Measurements from ENCODE around the gene TNS3. TPM values are rescaled to one million over a fixed set of nuclear protein-coding genes. Genes with fewer than 3 reads are reported as not detected.

Gene TNS3
- total RNA-seq, 1 donor, result 9.2 TPM

DNA sequence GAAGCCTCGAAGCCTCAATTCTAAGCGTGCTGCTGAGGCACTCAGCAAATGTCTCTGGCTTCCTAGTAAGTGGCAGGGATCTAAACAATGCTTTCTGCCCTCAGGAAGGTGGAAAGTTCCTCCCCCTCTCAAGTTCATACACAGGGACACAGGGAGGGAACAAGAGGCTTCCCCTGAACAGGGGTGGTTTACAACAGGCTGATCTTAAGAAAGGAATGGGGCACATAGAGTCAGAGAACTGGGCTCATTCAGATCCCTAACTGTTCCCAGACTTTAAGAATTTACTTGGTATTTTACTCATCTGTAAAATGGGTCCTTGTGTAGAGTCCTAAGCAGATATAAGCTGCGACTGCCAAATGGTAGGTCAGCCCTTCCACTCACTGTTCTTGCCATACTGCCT, 2.5 kb downstream of the TNS3 start:
- Histone ChIP-seq H3K27me3 (ENCODE audit: insufficient read depth, low read length) (peaks cover 7% of the 10 kb centered on the region), H3K4me1 (ENCODE audit: insufficient read depth, low read length) (peaks cover 79% of the 10 kb centered on the region), H3K9me3 (ENCODE audit: low read depth, low read length) (no peaks in the 10 kb centered on the region), H3K4me3 (ENCODE audit: low read length) (no peak overlapping the region)

DNA sequence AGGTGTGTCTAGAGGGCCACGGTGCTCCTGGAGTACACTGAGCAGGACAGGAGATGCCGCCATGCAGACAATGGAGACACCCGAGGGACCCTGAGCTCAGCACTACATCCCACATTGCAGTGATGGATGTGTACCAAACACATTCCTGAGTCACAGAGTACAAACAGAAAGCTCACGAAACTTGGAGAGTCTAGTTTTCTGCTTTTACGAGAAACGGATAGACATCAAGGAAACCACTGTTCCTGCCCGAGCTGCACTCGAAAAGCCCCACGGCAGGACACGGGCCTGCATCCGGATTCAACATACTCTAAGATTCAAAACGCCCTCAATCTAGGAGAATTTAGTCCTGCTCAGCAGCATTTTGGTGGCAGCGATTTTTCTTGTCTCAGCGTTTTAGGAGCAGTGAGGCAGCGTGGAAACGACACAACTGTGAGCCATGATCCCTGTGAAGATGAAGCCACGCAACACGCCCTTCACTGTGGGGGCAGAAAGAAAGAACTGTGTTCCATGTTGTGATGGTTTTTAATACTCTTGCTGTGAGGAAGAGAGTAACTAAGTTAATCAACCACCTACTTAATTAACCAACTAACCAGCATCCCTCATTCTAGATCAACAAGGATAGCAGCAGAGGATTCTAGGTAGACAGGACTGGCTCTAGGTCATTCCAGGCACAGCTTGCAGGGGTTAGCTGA, 3.2 kb downstream of the TNS3 start:
- peaks cover 80% of the 10 kb centered on the region for H3K4me1 ChIP-seq (ENCODE audit: insufficient read depth, low read length)
- no peak overlapping the region for H3K4me3 ChIP-seq (ENCODE audit: low read length)
- H3K9me3 ChIP-seq (ENCODE audit: low read depth, low read length), result no peaks in the 10 kb centered on the region
- H3K27me3 ChIP-seq (ENCODE audit: insufficient read depth, low read length), result peaks cover 7% of the 10 kb centered on the region

DNA sequence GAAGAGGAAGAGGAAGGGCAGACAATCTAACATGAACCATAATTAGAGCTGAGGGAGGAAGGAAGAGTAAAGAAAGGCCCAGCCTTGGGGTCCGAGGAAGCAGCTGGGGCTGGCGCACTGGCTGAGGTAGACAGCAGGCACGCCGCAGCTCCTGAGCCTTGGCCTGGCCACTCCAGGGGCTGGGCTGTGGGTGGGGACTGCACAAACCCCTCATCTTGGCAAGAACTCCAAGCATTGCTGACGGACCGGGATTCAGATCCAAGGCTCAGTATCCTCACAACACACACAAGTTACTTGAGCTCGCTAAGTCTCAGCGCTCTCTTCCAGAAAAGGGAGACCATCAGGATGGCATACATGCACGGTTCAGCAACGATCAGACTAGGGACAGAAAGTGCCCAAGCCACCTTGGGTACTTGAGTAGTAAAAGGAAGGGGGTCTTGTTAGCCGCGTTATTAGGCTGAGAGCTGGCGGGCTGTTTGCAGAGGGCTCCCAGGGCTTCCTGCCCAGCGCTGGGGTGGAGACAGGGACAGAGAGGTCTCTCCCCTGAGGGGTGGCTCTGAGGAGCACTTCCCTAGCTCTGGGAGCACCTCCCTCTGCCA, 4.5 kb downstream of the TNS3 start:
- Histone ChIP-seq H3K27me3 (ENCODE audit: insufficient read depth, low read length) (peaks cover under 1% of the 10 kb centered on the region), H3K9me3 (ENCODE audit: low read depth, low read length) (no peaks in the 10 kb centered on the region), H3K4me1 (ENCODE audit: insufficient read depth, low read length) (peaks cover 82% of the 10 kb centered on the region), H3K4me3 (ENCODE audit: low read length) (no peak overlapping the region)

DNA sequence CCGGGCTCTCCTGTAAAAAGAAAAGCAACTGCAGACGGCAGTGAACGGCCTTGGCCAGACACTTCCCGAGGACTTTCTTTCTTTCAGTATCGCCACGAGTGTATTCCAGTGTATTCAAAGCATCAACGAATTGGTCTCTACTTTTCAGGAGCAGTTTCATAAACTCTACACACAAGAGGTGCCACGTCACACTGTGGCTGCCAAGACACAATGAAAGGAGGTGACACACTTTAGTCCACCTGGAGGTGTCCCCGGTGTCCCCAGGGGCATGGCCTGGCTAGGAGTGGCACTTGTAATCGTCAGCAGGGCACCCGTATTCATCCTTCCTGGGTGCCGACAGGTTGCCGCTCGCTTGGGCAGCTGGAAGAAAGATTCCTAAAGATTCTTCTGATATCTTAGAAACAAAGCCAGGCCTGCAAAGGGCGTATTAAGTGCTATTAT, 5.0 kb downstream of the TNS3 start:
- Histone ChIP-seq H3K27me3 (ENCODE audit: insufficient read depth, low read length) (no peaks in the 10 kb centered on the region), H3K4me1 (ENCODE audit: insufficient read depth, low read length) (peaks cover 84% of the 10 kb centered on the region), H3K9me3 (ENCODE audit: low read depth, low read length) (no peaks in the 10 kb centered on the region), H3K4me3 (ENCODE audit: low read length) (no peak overlapping the region)

DNA sequence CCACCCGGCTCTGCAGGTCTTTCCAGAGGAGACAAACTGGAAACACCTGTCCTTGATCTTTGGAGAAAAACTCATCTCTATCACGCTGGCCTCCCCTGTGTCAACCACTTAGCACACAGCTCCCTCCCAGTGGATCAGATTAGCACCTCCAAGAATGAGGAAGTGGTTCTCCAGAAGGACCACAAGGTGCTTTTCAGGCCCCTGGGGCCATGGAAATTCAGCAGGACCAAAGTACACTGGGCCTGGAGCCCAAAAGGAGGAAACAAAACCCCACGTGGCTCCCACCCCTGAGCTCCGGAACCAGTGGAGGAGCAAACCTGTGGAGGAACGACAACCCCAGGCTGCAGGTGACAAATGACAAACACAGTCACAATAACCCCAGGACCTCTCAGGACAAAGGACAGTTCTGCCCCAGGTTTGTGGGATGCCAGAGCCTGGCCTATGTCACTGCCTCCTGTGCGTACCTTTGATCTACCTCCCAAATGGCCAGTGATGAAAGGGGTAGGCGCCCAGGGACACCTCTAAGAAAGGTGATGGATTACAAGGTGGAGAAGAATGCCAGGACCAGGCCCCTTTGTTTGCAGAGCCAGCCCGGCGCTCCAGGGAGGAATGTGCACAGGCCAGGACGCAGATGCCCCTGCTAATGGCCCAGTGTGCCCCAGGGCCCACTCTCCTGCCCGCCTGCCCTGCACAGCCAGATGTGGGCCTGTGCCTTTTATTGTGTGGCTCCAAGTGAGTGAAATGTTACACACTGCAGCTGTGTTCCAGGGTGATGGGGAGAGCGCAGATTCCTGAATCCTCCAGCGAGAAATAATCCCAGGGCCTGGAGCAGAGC, 5.7 kb downstream of the TNS3 start:
- no peaks in the 10 kb centered on the region for H3K9me3 ChIP-seq (ENCODE audit: low read depth, low read length)
- H3K27me3 ChIP-seq (ENCODE audit: insufficient read depth, low read length), result no peaks in the 10 kb centered on the region
- no peak overlapping the region for H3K4me3 ChIP-seq (ENCODE audit: low read length)
- peaks cover 90% of the 10 kb centered on the region for H3K4me1 ChIP-seq (ENCODE audit: insufficient read depth, low read length)

DNA sequence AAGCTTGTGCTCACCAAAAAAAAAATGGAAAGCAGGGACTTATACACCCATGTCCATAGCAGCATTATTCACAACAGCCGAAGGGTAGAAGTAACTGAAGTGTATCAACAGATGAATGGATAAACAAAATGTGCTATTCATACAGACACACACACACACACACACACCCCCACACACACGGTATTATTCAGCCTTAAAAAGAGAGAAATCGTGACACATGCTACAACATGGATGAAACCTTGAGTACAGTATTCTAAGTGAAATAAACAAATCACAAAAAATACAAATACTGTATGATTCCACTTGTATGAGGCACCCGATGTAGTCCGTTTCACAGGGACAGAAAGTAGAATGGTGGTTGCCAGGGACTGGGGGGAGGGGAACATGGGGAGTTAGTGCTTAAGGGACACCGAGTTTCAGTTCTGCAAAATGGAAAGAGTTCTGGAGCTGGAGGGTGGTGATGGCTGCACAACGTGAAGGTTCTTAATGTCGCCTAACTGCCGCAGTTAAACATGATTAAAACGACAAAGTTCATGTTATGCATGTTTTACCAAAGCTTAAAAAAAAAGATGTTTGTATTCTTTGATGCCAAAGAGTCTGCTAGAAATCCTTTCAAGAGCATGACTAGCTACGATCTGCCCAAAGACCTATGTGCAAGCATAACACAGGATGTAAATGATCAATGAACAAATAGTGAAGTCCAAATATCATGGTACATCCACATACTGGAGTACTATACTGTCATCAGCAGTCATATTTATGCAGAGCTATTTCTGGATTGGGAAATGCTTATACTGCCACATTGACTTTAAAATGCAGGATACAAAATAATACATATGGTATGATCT, 7.2 kb downstream of the TNS3 start:
- H3K4me3 ChIP-seq (ENCODE audit: low read length), result no peak overlapping the region
- no peaks in the 10 kb centered on the region for H3K9me3 ChIP-seq (ENCODE audit: low read depth, low read length)
- no peaks in the 10 kb centered on the region for H3K27me3 ChIP-seq (ENCODE audit: insufficient read depth, low read length)
- H3K4me1 ChIP-seq (ENCODE audit: insufficient read depth, low read length), result peaks cover 96% of the 10 kb centered on the region

DNA sequence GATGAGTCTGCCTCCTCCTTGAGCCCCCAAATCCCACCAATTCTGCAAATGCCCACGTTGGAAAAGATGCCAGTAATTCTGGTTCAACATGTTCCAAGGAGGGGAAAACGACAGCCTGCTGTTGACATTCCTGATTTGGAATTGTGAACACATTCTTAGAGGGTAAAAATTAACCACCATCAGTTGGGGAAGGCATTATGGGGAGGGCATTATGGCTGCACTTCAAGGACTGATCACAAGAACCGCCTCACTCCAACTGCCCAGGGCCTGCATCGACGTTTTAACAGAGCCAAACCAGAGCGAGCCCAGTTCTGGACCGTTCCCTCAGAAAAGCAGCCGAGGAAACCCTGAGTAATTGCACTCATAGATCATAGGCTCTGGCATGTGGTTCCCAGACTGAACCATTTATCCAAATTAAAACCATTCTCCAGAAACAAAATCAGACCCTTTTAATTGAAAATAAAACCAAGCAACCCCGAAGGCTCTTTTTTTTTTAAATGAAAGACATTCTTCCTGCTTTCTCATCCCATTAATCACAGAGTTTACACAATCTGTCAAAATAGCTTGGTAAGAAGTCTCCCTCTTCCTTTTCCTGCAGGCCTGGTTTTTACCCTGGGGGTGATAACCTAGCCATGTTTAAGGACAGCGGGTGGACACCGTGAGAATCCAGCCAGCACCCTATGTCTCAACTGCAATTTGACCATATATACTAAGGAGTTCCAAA, 8.0 kb downstream of the TNS3 start:
- no peaks in the 10 kb centered on the region for H3K27me3 ChIP-seq (ENCODE audit: insufficient read depth, low read length)
- no peak overlapping the region for H3K4me3 ChIP-seq (ENCODE audit: low read length)
- H3K9me3 ChIP-seq (ENCODE audit: low read depth, low read length), result no peaks in the 10 kb centered on the region
- H3K4me1 ChIP-seq (ENCODE audit: insufficient read depth, low read length), result peaks cover 92% of the 10 kb centered on the region

DNA sequence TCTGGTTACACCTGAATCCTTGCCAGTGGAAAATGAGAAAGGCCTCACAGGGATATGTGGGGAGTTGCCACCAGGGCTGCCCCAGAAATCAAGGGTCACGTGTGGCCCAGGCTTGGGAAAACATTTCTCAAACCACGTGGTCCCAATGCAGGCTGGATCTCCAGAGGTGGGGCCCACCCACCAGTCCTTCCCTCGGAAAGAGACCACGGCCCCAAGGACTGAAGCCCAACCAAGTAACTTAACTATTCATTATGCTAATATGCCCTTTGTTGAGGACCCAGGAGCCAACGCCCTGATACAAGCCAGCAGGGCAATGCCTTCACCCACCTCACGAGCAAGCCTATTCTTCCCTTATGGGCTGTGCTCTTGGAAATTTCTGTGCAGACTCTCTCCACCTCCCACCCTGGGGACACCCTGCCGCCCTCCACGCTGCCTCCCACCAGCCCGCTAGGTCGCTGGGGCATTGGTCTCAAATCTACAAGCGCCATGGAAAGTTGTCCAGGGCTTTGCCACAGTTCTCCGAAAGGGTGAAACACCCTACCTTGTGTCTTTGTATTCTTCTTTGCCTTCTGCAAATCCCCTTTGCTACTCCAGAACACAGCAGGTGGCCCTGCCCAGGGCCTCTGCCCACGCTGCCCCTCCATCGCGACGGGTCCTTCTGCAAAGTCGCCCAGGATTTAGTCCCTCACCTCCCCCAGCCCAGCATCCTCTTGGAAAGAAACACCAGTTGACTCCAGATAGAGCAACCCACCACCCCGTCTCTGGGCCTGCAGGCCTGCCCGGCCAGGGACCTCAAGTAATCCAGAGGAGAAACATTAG, 8.8 kb downstream of the TNS3 start:
- Histone ChIP-seq H3K9me3 (ENCODE audit: low read depth, low read length) (no peaks in the 10 kb centered on the region), H3K4me1 (ENCODE audit: insufficient read depth, low read length) (peaks cover 92% of the 10 kb centered on the region), H3K4me3 (ENCODE audit: low read length) (no peak overlapping the region), H3K27me3 (ENCODE audit: insufficient read depth, low read length) (no peaks in the 10 kb centered on the region)

DNA sequence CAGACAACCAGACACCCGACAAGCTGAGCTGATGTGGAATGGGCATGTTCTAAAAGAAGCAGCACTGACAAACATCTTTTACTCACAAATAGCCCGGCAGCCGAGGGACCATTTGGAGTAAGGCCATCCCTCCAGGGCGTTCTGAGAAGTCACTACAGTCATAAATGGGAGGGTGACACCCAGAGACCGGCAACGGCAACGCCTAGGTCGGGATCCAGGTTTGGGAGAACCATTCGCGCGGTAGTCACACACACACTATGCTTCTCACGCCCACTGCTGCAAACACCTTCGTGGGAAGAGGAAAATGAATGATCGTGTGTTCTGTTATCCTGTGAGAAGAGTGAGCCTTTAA, 9.8 kb downstream of the TNS3 start:
- H3K4me1 ChIP-seq (ENCODE audit: insufficient read depth, low read length), result peaks cover 86% of the 10 kb centered on the region
- no peaks in the 10 kb centered on the region for H3K27me3 ChIP-seq (ENCODE audit: insufficient read depth, low read length)
- H3K4me3 ChIP-seq (ENCODE audit: low read length), result no peak overlapping the region
- H3K9me3 ChIP-seq (ENCODE audit: low read depth, low read length), result no peaks in the 10 kb centered on the region

DNA sequence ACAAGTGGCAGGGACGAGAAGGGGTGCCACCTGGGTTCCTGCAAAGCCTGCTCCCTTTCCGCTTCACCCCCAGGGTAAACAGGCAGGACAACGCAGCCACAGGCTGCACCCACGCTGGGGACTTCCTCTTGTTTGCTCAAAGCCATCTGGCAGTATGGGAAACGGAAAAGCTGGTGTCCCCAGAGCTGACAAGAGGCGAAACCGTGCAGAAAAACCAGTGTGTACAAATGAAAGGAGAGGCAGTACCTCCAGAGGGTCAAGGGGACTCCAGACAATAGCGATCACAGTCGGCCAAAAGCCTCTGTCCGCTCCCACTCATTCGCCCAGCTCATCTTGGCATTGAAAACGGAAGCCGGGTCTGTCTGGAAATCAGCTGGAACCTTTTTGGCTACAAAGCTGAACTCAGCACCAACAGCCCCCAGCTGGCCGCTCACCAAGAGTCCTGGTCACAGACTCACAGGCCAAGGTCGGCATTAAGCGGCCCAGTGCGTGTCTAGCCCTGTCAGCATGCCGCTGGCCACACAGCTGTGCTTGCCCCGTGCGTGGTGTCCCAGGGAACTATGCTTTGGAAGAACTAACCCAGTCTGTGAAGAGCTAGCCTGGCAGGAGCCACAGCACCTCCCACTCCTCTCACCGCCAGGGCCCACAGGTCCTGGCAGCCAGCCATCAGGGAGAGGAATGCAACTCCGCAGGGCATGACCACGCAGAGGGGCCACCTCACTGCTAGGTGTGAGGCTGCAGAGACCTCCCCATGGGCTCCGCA, 10.4 kb downstream of the TNS3 start:
- no peak overlapping the region for H3K4me3 ChIP-seq (ENCODE audit: low read length)
- H3K9me3 ChIP-seq (ENCODE audit: low read depth, low read length), result no peaks in the 10 kb centered on the region

DNA sequence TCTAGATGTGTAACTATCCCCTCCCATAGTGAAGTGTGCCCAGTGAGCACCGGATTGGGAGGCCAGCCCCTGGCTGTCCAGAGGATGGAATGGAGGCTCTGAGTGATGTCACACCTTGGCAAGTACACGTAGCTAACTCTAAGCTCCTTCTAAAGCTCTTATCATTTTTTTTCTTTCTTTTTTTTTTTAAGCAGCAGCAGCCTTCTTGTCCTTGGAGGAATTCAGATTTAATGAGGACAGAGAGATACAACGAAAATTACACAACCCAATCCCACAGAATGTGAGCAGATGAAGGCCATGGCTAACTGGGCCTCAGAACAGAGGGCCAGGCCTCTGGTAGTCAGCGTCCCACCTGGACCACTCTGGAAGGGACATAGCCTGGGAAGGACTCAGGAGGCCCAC, 11.3 kb downstream of the TNS3 start:
- no peaks in the 10 kb centered on the region for H3K9me3 ChIP-seq (ENCODE audit: low read depth, low read length)
- H3K4me1 ChIP-seq (ENCODE audit: insufficient read depth, low read length), result peaks cover 72% of the 10 kb centered on the region
- no peaks in the 10 kb centered on the region for H3K27me3 ChIP-seq (ENCODE audit: insufficient read depth, low read length)
- H3K4me3 ChIP-seq (ENCODE audit: low read length), result no peak overlapping the region

More for the DNA sequence above, 10.4 kb downstream of the TNS3 start:
- Histone ChIP-seq H3K4me1 (ENCODE audit: insufficient read depth, low read length) (peaks cover 81% of the 10 kb centered on the region), H3K27me3 (ENCODE audit: insufficient read depth, low read length) (no peaks in the 10 kb centered on the region)

DNA sequence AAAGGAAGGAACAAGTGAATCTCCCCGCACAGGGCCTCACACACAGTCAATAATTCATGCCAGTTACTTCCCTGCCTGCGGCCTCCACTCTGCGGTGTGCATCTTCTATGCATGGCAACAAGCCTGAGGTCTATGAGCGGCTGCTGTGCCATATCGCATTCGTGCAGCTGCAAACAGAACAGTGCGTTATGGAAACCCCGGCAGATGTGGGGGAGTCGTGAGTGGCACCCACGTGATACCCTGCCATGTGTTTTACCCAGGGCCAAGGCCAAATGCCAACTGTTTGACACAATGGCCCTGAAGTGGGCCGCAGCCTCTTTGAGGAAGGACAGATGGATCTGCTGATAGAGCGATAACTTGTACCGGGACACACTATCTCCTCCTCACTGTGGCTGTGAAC, 13.4 kb downstream of the TNS3 start:
- Histone ChIP-seq H3K9me3 (ENCODE audit: low read depth, low read length) (no peaks in the 10 kb centered on the region), H3K4me1 (ENCODE audit: insufficient read depth, low read length) (peaks cover 51% of the 10 kb centered on the region), H3K4me3 (ENCODE audit: low read length) (no peak overlapping the region), H3K27me3 (ENCODE audit: insufficient read depth, low read length) (no peaks in the 10 kb centered on the region)

DNA sequence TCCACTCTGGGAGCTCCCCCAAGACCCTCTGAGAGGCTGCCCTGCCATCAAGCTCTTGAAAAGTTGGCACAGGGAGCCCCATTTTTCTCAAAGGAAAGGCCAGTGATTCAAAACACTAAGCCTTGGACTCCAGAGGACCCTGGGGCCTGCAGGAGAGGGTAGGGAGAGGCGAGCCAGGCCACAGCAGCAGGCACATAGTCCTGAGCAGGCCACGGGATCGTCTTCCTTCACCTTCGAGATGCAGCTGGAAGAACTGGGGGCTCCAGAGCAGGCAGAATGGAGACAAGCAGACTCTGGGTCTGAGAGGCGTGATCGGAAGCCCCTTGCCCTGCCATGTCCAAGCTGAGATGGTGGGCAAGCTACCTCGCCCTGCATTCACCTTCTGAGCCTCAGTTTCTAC, 13.9 kb downstream of the TNS3 start:
- Histone ChIP-seq H3K27me3 (ENCODE audit: insufficient read depth, low read length) (no peaks in the 10 kb centered on the region), H3K9me3 (ENCODE audit: low read depth, low read length) (no peaks in the 10 kb centered on the region), H3K4me3 (ENCODE audit: low read length) (no peak overlapping the region), H3K4me1 (ENCODE audit: insufficient read depth, low read length) (peaks cover 46% of the 10 kb centered on the region)
